ENCODE results near the gene PDGFB.

Gene PDGFB

DNA sequence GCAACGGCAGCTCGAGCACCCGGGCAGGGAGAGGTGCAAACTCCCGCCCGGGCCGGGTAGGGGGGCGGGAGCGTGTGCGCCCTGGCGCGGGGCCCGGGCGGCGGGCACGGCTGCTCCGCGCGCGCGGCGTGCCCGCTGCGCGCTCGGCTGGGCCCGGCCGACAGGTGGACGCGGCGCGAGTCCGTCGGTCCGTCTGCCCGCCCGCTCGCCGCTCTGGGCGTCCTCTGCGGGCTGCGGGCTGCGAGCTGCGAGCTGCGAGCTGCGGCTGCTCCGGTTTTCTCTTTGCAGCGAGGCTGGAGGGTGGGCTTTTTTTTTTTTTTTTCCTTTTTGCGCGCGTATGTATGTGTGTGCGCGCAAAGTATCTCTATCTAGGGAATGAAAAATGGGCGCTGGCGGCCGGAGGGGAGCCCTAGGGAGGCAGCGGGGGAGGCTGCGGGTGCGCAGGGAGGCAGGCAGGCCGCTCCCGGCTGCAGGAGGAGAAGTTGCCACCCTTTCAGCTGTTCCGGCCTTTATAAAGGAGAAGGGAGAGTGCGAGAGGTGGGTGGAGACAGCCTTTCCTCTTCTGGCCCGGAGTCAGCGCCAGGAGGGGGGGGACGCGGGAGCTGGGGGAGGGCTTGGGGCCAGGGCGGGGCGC, at the start of gene PDGFB:
PDGFB (minus strand) TSS at position 487 of the 634 bp plus-strand sequence. CDS start 1,019 bp downstream, outside the sequence.
- no peak for DNase-seq (ENCODE audit: low read depth in 3 of 3, low spot score in 1 of 3)

DNA sequence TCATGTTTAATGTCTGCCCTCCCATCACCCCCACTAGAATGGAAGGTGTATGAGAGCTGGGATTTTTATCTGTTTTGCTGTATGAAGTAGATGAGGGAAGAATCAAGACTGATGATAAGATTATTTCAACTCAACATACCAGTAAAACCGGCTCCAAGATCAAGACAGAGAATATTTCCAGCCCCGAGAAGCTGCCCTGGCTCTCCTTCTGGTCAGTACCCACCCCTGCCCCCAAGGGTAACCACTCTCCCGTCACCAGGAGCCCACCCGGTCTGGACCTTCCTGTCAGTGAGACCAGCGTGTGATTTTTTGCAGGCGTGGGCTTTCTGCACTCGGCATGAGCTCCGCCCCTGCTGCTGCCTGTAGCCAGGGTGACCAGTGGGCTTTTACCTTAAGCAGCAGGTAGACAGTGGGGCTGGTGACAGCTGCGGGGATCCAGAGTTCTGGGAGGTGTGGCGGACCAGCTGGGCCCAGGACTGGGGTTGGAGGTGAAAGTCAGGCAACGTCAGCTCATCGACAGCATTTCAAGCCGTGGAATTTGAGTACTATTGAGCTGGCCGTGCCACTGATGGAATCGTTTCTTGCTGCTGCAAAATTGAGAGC, 49.1 kb upstream of the PDGFB start:
- no peak for DNase-seq (ENCODE audit: low read depth in 3 of 3, low spot score in 1 of 3)

DNA sequence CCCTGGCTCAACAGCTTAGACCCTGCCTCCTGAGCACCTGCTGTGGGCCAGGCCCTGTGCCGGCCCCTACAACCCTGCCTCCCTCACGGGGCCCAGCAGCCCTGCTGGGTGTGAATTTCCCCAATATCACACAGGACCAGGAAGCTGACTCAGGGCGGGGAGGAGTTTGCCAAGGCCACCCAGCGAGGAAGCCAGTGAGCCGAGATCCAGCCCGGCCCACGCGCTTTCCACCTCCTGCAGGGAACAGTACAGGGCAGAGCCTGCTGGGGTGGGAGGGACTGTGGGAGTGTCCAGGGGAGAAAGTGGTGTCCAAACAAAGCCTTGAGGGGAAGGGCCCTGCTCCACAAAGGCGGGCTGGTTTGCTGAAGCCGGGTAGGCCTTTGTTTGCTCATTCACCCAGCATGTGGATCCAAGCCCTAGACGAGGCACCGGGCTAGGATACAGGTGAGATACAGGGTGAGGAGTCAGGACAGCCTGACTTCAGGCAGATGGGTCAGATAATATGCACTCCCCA, 47.8 kb upstream of the PDGFB start:
- DNase-seq (ENCODE audit: low read depth in 3 of 3, low spot score in 1 of 3) = no peak

- no peak for DNase-seq (ENCODE audit: low read depth in 3 of 3, low spot score in 1 of 3)
These were observed 47.3 kb upstream of the PDGFB start for GRCh38 chr22:39292031-39292462.

- no peak for DNase-seq (ENCODE audit: low read depth in 3 of 3, low spot score in 1 of 3)
These were observed 46.7 kb upstream of the PDGFB start for GRCh38 chr22:39291523-39291922.

DNA sequence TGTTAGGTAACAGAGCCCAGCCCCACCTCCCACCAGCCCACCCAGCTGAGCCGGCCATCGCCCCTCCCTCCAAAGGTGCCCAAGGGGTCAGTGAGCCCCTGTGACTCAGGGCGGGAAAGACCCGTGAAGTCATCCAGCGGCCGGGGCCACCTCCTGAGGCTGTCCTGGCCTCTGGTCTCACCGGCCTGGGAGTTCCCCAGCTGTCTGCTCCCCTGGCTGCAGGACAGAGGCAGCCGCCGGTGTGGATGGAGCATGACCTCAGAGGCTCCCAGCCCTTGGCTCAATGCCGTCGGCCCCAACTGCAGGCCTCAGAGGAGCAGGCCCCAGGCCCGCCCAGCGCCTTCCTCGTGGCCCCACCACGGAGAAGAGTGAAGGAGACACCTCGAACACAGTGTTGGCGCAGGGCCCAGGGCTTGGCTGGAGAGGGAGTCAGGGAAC, 46.0 kb upstream of the PDGFB start:
- no peak for DNase-seq (ENCODE audit: low read depth in 3 of 3, low spot score in 1 of 3)

DNA sequence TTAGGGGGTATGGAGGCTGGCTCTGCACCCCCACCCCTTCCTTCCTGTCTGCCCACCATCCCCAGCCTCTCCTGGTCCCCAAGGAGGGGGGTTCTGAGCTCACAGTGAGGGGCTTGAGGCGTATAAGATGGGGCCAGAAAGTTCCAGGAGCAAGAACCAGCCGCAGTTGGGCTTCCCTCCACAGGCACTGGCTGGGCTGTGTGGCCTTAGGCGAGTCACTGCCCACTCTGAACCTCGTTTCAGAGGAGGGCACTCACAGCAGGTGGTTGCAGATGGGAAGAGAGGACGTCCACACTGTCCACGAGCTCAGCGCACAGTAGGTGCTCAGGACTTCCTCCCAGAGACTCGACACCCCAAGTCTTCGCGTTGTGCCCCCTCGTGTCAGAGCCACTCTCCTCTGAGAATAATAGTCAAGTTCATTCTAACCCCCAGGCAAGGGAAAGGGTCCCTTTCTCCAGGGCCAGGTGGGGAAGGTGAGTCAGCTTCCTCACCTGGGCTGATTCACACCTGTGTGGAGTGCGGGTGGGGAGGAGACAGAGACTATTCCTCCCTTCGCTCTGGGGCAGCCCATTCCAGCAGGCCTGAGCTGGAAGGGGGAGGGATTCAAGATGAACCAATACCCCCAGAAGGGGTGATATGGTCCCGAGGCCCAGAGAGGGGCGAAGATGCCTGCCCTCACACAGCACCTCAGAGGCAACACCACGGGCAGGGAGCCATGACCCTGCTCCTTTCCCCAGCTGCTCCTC, 45.4 kb upstream of the PDGFB start:
- DNase-seq (ENCODE audit: low read depth in 3 of 3, low spot score in 1 of 3) = no peak

- no peak for DNase-seq (ENCODE audit: low read depth in 3 of 3, low spot score in 1 of 3)
These were observed 44.8 kb upstream of the PDGFB start for GRCh38 chr22:39289533-39289932.

DNA sequence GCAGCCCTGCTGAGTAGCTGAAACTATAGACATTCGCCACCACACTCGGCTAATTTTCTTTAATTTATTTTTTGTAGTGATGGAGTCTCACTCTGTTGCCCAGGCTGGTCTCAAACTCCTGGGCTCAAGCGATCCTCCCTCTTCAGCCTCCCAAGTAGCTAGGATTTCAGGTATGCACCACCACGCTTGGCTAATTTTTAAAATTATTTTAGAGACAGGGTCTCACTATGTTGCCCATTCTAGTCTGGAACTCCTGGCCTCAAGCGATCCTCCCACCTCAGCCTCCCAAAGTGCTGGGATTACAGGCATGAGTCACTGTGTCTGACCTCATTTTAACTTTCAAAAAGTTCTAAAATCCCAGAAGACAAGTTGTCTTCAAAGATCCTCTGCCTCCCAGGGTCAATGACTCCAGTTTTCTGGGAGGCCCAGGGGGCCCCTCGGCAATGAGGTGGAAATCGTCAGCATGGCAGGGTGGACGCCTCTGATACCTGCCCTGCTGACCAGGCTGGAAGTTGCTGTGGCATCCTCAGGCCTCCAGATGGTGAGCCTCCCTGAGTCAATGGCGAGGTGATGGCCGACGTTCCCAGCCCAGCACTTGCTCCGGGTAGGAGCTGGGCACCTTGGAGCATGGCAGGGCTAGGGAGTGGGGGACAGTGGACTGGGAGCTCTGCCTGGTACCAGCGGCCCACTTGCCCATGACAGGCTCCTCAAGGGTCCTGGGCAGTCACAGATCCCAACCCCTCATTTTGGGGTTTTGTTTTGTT, 43.5 kb upstream of the PDGFB start:
- no peak for DNase-seq (ENCODE audit: low read depth in 3 of 3, low spot score in 1 of 3)

- DNase-seq (ENCODE audit: low read depth in 3 of 3, low spot score in 1 of 3) = no peak
These were observed 42.4 kb upstream of the PDGFB start for GRCh38 chr22:39287076-39287725.

- no peak for DNase-seq (ENCODE audit: low read depth in 3 of 3, low spot score in 1 of 3)
These were observed 40.2 kb upstream of the PDGFB start for GRCh38 chr22:39284983-39285382.

DNA sequence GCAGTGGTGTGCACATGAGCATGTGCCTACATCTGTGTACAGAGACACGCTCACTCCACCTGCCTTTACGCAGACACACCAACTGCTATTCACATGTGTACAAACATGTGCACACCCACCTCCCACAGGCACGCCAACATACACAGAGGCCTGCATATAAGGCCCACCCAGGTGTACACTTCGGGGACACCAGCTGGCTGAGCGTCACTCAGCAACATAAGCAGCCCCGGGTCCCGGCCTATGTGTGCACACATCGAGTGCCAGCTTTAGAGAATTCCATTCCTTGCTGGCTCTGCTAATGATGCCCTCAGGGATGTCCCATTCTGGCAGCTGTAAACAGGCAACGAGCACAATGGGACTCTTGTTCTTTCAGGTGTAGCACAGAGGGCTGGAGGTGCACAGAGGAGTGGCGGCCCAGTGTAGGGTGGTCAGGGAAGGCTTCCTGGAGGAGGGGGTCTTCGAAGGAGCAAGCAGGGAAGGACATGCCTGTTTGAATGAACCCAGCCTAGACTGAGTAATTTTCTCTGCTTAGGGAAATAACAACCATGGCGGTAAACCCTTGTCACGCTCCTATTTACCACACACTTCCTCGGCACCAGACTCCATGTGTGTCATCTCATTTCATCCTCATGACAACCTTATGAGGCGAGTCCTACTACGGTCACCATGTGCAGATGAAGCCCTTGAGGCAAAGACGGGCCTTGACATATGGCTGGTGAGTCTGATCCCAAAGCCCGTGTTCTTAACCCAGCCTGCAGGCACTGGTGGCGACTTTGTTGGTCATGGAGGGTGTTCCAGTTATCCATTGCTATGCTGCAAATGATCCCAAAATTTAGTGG, 39.6 kb upstream of the PDGFB start:
- no peak for DNase-seq (ENCODE audit: low read depth in 3 of 3, low spot score in 1 of 3)

GRCh38 chr22:39283322-39284141, 38.8 kb upstream of the PDGFB start:
- DNase-seq (ENCODE audit: low read depth in 3 of 3, low spot score in 1 of 3) = no peak

- DNase-seq (ENCODE audit: low read depth in 3 of 3, low spot score in 1 of 3) = no peak
These were observed 38.0 kb upstream of the PDGFB start for GRCh38 chr22:39282645-39283321.

GRCh38 chr22:39281126-39281525, 36.3 kb upstream of the PDGFB start:
- no peak for DNase-seq (ENCODE audit: low read depth in 3 of 3, low spot score in 1 of 3)

- no peak for DNase-seq (ENCODE audit: low read depth in 3 of 3, low spot score in 1 of 3)
These were observed 35.5 kb upstream of the PDGFB start for GRCh38 chr22:39280250-39280649.

DNA sequence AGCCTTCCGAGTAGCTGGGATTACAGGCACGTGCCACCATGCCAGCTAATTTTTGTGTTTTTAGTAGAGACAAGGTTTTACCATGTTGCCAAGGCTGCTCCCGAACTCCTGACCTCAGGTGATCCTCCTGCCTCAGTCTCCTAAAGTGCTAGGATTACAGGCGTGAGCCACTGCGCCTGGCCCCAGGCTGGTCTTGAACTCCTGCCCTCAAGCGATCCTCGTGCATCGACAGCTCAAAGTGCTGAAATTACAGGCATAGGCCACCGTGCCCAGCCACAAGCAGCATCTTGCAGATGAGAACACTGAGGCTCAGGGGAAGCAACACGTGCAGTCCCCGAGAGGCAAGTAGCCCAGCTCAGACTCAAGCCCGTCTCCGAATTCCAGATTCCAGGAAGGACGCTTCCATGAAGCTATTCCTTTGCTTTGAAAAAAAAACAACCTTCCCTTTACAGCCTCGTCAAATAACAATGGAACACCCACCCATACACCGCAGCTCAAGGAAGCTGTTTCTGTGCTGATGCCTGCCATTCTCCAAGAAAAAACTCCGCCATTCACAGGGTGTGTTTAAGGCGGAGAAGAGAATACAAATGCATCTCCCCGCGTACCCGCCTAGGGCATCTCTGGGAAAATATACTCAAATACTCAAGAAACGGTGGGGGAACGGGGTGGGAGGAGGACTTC, 34.5 kb upstream of the PDGFB start:
- DNase-seq (ENCODE audit: low read depth in 3 of 3, low spot score in 1 of 3) = no peak

- DNase-seq (ENCODE audit: low read depth in 3 of 3, low spot score in 1 of 3) = no peak
These were observed 33.3 kb upstream of the PDGFB start for GRCh38 chr22:39278040-39278439.
